Measurements from ENCODE around the gene TTC9. TPM values are rescaled to one million over a fixed set of nuclear protein-coding genes. Genes with fewer than 3 reads are reported as not detected.
A peak's percentile ranks its signal among the peaks of the same experiment; 100 is the strongest.

The TTC9 gene
- total RNA-seq, 4 donors from 2014 or later, result 22.5 to 50.6 (median 32.5) TPM

- Histone ChIP-seq H3K9me3 (no peaks in the 10 kb centered on the region), H3K27me3 (no peaks in the 10 kb centered on the region), H3K36me3 (peaks cover 0 to 5% (median 0%) of the 10 kb centered on the region in 3 donors), H3K4me1 (peaks cover 7 to 81% (median 14%) of the 10 kb centered on the region in 3 donors), H3K4me3 (no peak overlapping the region), H3K27ac (peak overlapping the region in 3 of 4 donors; percentile 52 to 81 (median 70))
- TF ChIP-seq POLR2A (IDR thresholded peaks at IDR 0.05), result no peak
- TF ChIP-seq, protein P1, sequence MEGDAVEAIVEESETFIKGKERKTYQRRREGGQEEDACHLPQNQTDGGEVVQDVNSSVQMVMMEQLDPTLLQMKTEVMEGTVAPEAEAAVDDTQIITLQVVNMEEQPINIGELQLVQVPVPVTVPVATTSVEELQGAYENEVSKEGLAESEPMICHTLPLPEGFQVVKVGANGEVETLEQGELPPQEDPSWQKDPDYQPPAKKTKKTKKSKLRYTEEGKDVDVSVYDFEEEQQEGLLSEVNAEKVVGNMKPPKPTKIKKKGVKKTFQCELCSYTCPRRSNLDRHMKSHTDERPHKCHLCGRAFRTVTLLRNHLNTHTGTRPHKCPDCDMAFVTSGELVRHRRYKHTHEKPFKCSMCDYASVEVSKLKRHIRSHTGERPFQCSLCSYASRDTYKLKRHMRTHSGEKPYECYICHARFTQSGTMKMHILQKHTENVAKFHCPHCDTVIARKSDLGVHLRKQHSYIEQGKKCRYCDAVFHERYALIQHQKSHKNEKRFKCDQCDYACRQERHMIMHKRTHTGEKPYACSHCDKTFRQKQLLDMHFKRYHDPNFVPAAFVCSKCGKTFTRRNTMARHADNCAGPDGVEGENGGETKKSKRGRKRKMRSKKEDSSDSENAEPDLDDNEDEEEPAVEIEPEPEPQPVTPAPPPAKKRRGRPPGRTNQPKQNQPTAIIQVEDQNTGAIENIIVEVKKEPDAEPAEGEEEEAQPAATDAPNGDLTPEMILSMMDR (IDR thresholded peaks at IDR 0.05), result no peak
- no peak for DNase-seq
- intact Hi-C loops (cut with DNase I), result no loop called here
- 79% methylated on average over 4 to 5 of the region's 5 CpGs for WGBS, 2 donors
Observed at GRCh38 chr14:70723276-70723675, 81.6 kb downstream of the TTC9 start.

DNA sequence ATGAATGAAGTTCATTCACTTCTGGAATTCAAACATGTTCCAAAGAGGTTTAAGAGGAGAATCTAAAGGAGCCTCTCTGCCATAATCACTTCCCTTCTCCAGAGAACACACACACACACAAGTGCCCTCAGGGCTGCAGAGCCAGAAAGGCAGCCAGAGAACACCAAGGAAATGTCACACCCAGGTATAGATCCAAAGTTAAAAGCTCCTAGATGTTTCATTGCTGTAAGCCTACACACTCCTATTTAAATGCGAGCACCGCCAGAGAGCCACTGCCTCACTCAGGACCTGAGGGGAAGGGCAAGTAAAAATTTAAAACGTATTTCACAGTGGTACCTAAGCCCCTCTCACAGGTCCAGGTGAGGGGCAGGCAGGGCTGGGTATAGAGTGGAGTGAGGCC, 82.4 kb downstream of the TTC9 start:
- intact Hi-C loops (cut with DNase I), result no loop called here
- Histone ChIP-seq H3K9me3 (no peaks in the 10 kb centered on the region), H3K4me3 (no peak overlapping the region), H3K27me3 (no peaks in the 10 kb centered on the region), H3K36me3 (peaks cover 0 to 13% (median 0%) of the 10 kb centered on the region in 3 donors), H3K4me1 (peaks cover 7 to 73% (median 11%) of the 10 kb centered on the region in 3 donors), H3K27ac (peak overlapping the region in 3 of 4 donors; percentile 52 to 81 (median 70))
- 15 to 52% methylated on average over 3 of the region's 3 CpGs for WGBS, 2 donors
- TF ChIP-seq POLR2A (IDR thresholded peaks at IDR 0.05), result no peak
- TF ChIP-seq, protein P1 (IDR thresholded peaks at IDR 0.05), result peak in 2 of 6 experiments; percentile 24 to 37
- no peak for DNase-seq

- intact Hi-C loops (cut with DNase I), result no loop called here
- no peaks in the 10 kb centered on the region for H3K9me3 ChIP-seq
- H3K4me3 ChIP-seq, result no peak overlapping the region
- TF ChIP-seq, protein P1 (IDR thresholded peaks at IDR 0.05), result no peak
- TF ChIP-seq POLR2A (IDR thresholded peaks at IDR 0.05), result no peak
- WGBS, 2 donors, result 78 to 80% methylated on average over 1 to 5 of the region's 6 CpGs
- DNase-seq, result no peak
- no peaks in the 10 kb centered on the region for H3K27me3 ChIP-seq
- peaks cover 0 to 21% (median 0%) of the 10 kb centered on the region in 3 donors for H3K36me3 ChIP-seq
- peaks cover 7 to 65% (median 10%) of the 10 kb centered on the region in 3 donors for H3K4me1 ChIP-seq
- H3K27ac ChIP-seq, result peak overlapping the region; percentile 28 to 81 (median 61)
Observed at GRCh38 chr14:70724944-70725343, 83.2 kb downstream of the TTC9 start.

Small RNA genes lying within 50 kb of the gene (small RNA-seq; reads per million reads assigned to genes)
- gene RN7SL77P, result 0 reads per million in 4 donors

Other genes with a start within 250 kb of the TTC9 start
- 10 to 100 TPM in 2 of 4 donors, 1 to 10 TPM in 2; 6.8 to 17.0 (median 10.2) TPM for gene SYNJ2BP, start 224.8 kb upstream of the TTC9 start, total RNA-seq
- not detected for gene ADAM21, start 189.7 kb upstream of the TTC9 start, total RNA-seq
- gene ADAM20, start 106.9 kb upstream of the TTC9 start, total RNA-seq, result 1 to 10 TPM in 2 of 4 donors, under 1 TPM in 2; 0.21 to 1.6 (median 0.82) TPM
- 10 to 100 TPM; 19.1 to 37.1 (median 30.2) TPM for gene MED6, start 41.3 kb upstream of the TTC9 start, total RNA-seq
- gene MAP3K9, start 167.6 kb downstream of the TTC9 start, total RNA-seq, result 10 to 100 TPM in 3 of 4 donors, 1 to 10 TPM in 1; 8.1 to 34.0 (median 14.7) TPM

Data from esophagus squamous epithelium (tissue), 5 donors.